HEK293T (cell line): ENCODE measurements around the gene KLHL26.

Experiments used
- ARNT ChIP-seq: fragments of 450-650 bp; IDR thresholded peaks from 2 replicates; pipeline ENCODE4 v1.6.1; 2017; ENCODE audit warnings: mild to moderate bottlenecking
- BHLHE40 ChIP-seq: fragments of 450-650 bp; IDR thresholded peaks from 2 replicates; pipeline ENCODE4 v1.6.1; 2016; ENCODE audit warnings: mild to moderate bottlenecking, moderate library complexity, borderline replicate concordance
- ELF4 ChIP-seq: fragments of 450-650 bp; IDR thresholded peaks from 2 replicates; pipeline ENCODE4 v1.6.1; 2017; ENCODE audit warnings: antibody characterized with exemption
- FOXK2 ChIP-seq: fragments of 450-650 bp; IDR thresholded peaks from 2 replicates; pipeline ENCODE4 v1.6.1; 2016; ENCODE audit warnings: mild to moderate bottlenecking
- FOXM1 ChIP-seq: fragments of 450-650 bp; IDR thresholded peaks from 2 replicates; pipeline ENCODE4 v1.6.1; 2017; ENCODE audit warnings: mild to moderate bottlenecking, borderline replicate concordance
- HDGF ChIP-seq: fragments of 450-650 bp; IDR thresholded peaks from 2 replicates; pipeline ENCODE4 v1.6.1; 2017; ENCODE audit warnings: antibody characterized with exemption, borderline replicate concordance
- LEF1 ChIP-seq: fragments of 450-650 bp; IDR thresholded peaks from 2 replicates; pipeline ENCODE4 v1.6.1; 2017; ENCODE audit warnings: mild to moderate bottlenecking, borderline replicate concordance
- NFRKB ChIP-seq: fragments of 450-650 bp; IDR thresholded peaks from 2 replicates; pipeline ENCODE4 v1.6.1; 2016; ENCODE audit warnings: mild to moderate bottlenecking, moderate library complexity
- PKNOX1 ChIP-seq: fragments of 450-650 bp; IDR thresholded peaks from 2 replicates; pipeline ENCODE4 v1.6.1; 2016
- SP1 ChIP-seq: fragments of 450-650 bp; IDR thresholded peaks from 2 replicates; pipeline ENCODE4 v1.6.1; 2017
- SUZ12 ChIP-seq: fragments of 450-650 bp; IDR thresholded peaks from 2 replicates; pipeline ENCODE4 v1.6.1; 2016; ENCODE audit warnings: mild to moderate bottlenecking
- TARDBP ChIP-seq: fragments of 450-650 bp; IDR thresholded peaks from 2 replicates; pipeline ENCODE4 v1.6.1; 2016
- ZNF384 ChIP-seq: fragments of 450-650 bp; IDR thresholded peaks from 2 replicates; pipeline ENCODE4 v1.6.1; 2016

- TF ChIP-seq LEF1, result no peak
- TF ChIP-seq BHLHE40, result no peak
- TF ChIP-seq NFRKB, result no peak
- no peak for TF ChIP-seq ELF4
- TF ChIP-seq SP1, result no peak
- TF ChIP-seq FOXK2, result no peak
- TF ChIP-seq ARNT, result no peak
- no peak for TF ChIP-seq SUZ12
- TF ChIP-seq PKNOX1, result no peak
- no peak for TF ChIP-seq FOXM1
- no peak for TF ChIP-seq HDGF
- TF ChIP-seq TARDBP, result no peak
- no peak for TF ChIP-seq ZNF384
These were observed 43.3 kb upstream of the KLHL26 start for GRCh38 chr19:18593367-18594095.
